ENCODE data around the gene PNPLA2.

PNPLA2 gene

GRCh38 chr11:819943-820649, 1.4 kb downstream of the PNPLA2 start:
- DNase-seq = peak; percentile 91

GRCh38 chr11:820655-821511, 2.2 kb downstream of the PNPLA2 start:
- no peak for DNase-seq

- DNase-seq = no peak
Observed at GRCh38 chr11:821512-822371, 3.0 kb downstream of the PNPLA2 start.

GRCh38 chr11:823441-824291, 5.0 kb downstream of the PNPLA2 start:
- DNase-seq = no peak

- no peak for DNase-seq
Observed at GRCh38 chr11:824292-824880, 5.7 kb downstream of the PNPLA2 start.

- DNase-seq = no peak
Observed at GRCh38 chr11:824942-825341, 6.2 kb downstream of the PNPLA2 start.

- no peak for DNase-seq
Observed at GRCh38 chr11:825366-826226, 6.9 kb downstream of the PNPLA2 start.

- DNase-seq = no peak
Observed at GRCh38 chr11:826227-826621, 7.5 kb downstream of the PNPLA2 start.

GRCh38 chr11:826836-827145, 8.1 kb downstream of the PNPLA2 start:
- DNase-seq = no peak

GRCh38 chr11:827146-827896, 8.6 kb downstream of the PNPLA2 start:
- peak; percentile 50 for DNase-seq

- DNase-seq = no peak
Observed at GRCh38 chr11:827897-828192, 9.1 kb downstream of the PNPLA2 start, which contains the start of gene CRACR2B. TSS of gene CRACR2B (plus strand) at chr11:827919. CDS start at chr11:828608, 689 bp downstream.

- no peak for DNase-seq
Observed at GRCh38 chr11:828506-829175, 9.9 kb downstream of the PNPLA2 start.

- no peak for DNase-seq
Observed at GRCh38 chr11:829176-829846, 10.6 kb downstream of the PNPLA2 start.

- DNase-seq = no peak
Observed at GRCh38 chr11:829847-830294, 11.2 kb downstream of the PNPLA2 start.

GRCh38 chr11:830295-831117, 11.8 kb downstream of the PNPLA2 start:
- peak; percentile 63 for DNase-seq

- no peak for DNase-seq
Observed at GRCh38 chr11:831118-831864, 12.6 kb downstream of the PNPLA2 start.

GRCh38 chr11:831961-832528, 13.3 kb downstream of the PNPLA2 start:
- no peak for DNase-seq
